SK-N-SH (cell line): ENCODE measurements around the gene KARS1. TPM values are rescaled to one million over a fixed set of nuclear protein-coding genes. Genes with fewer than 3 reads are reported as not detected.

Experiments
- CTCF ChIA-PET: fragments of 300-600, 350-600 bp; formaldehyde crosslinking; extraction: SDS; loops from one replicate; lab custom pipeline; 2021; lab: Yijun Ruan, JAX
- POLR2A ChIA-PET: fragments of 350-600 bp; sonication (Branson Sonifier 250); formaldehyde crosslinking; extraction: SDS; loops from one replicate; lab custom pipeline; 2020; ENCODE audit warnings: antibody characterized with exemption, inconsistent platforms; lab: Yijun Ruan, JAX
- DNase-seq: peaks from one replicate; pipeline ENCODE4 v3.0.0; 2012
- H2AFZ ChIP-seq: fragments of 200-600 bp; sonication (generic); 2 replicates; pipeline ENCODE4 v1.8.1; 2016; ENCODE audit warnings: antibody characterized with exemption, mild to moderate bottlenecking, low read depth
- H3F3A ChIP-seq: fragments of 200-600 bp; sonication (generic); replicated peaks from 2 replicates; pipeline ENCODE3; 2016; ENCODE audit warnings: antibody characterized with exemption, mild to moderate bottlenecking; ENCODE audit not compliant: insufficient read depth
- H3K27ac ChIP-seq, 2 experiments: fragments of 200-500 bp in 1 of 2; fragments of 200-600 bp in 1 of 2; sonication (Bioruptor generic) in 1 of 2; sonication (generic), shearing (Covaris generic) in 1 of 2; 2 replicates each; pipeline versions ENCODE4 v1.5.1 to v1.6.1; 2014 to 2016; ENCODE audit warnings: low read depth in 2 of 2, inconsistent platforms in 1 of 2, low read length in 1 of 2, mild to moderate bottlenecking in 1 of 2, mixed read lengths in 1 of 2
- H3K27me3 ChIP-seq: fragments of 200-600 bp; sonication (generic), shearing (Covaris generic); 2 replicates; pipeline ENCODE4 v1.6.1; 2016; ENCODE audit warnings: mixed run types; ENCODE audit not compliant: insufficient read depth
- H3K36me3 ChIP-seq, 2 experiments: fragments of 200-500 bp in 1 of 2; fragments of 200-600 bp in 1 of 2; sonication (Bioruptor generic) in 1 of 2; sonication (generic) in 1 of 2; replicated peaks in 1 of 2; 2 replicates each; pipeline versions ENCODE3 to v1.5.1; 2014 to 2016; ENCODE audit warnings: low read length in 1 of 2, mild to moderate bottlenecking in 1 of 2; ENCODE audit not compliant: insufficient read depth in 2 of 2, control insufficient read depth in 1 of 2
- H3K4me1 ChIP-seq, 2 experiments: fragments of 200-500 bp in 1 of 2; fragments of 200-600 bp in 1 of 2; sonication (Bioruptor generic) in 1 of 2; sonication (generic), shearing (Covaris generic) in 1 of 2; 2 replicates each; pipeline versions ENCODE4 v1.5.1 to v1.6.1; 2014 to 2016; ENCODE audit warnings: low read depth in 1 of 2, low read length in 1 of 2, mixed run types in 1 of 2; ENCODE audit not compliant: insufficient read depth in 2 of 2, control insufficient read depth in 1 of 2
- H3K4me2 ChIP-seq: fragments of 200-600 bp; sonication (generic), shearing (Covaris generic); 2 replicates; pipeline ENCODE4 v1.6.1; 2017; ENCODE audit warnings: mixed run types
- H3K4me3 ChIP-seq, 2 experiments: fragments of 200-500 bp in 1 of 2; fragments of 200-600 bp in 1 of 2; sonication (Bioruptor generic) in 1 of 2; sonication (generic), shearing (Covaris generic) in 1 of 2; 2 replicates each; pipeline versions ENCODE4 v1.5.1 to v1.8.1; 2014 to 2016; ENCODE audit warnings: low read depth in 2 of 2, inconsistent platforms in 1 of 2, low read length in 1 of 2, mild to moderate bottlenecking in 1 of 2, mixed read lengths in 1 of 2, moderate library complexity in 1 of 2
- H3K79me2 ChIP-seq: fragments of 200-600 bp; sonication (generic); 2 replicates; pipeline ENCODE4 v1.8.1; 2017; ENCODE audit warnings: mild to moderate bottlenecking; ENCODE audit not compliant: insufficient read depth
- H3K9ac ChIP-seq: fragments of 200-600 bp; sonication (generic); 2 replicates; pipeline ENCODE4 v1.6.1; 2017; ENCODE audit warnings: mixed run types
- H3K9me2 ChIP-seq: fragments of 200-600 bp; sonication (generic); 2 replicates; pipeline ENCODE4 v1.6.1; 2017; ENCODE audit warnings: mixed run types
- H3K9me3 ChIP-seq: fragments of 200-600 bp; sonication (generic); 2 replicates; pipeline ENCODE4 v1.6.1; 2017; ENCODE audit warnings: mixed run types, mild to moderate bottlenecking, moderate library complexity
- H4K20me1 ChIP-seq: fragments of 200-600 bp; sonication (generic); 2 replicates; pipeline ENCODE4 v1.6.1; 2017; ENCODE audit warnings: mild to moderate bottlenecking, mixed run types; ENCODE audit not compliant: insufficient read depth
- CHD2 ChIP-seq: fragments of 150-350 bp; IDR thresholded peaks from 2 replicates; pipeline ENCODE4 v1.6.1; 2018; ENCODE audit warnings: low read length; ENCODE audit not compliant: partially characterized antibody
- ELF1 ChIP-seq: IDR thresholded peaks from 2 replicates; pipeline ENCODE4 v1.4.0; 2012
- EP300 ChIP-seq, 2 experiments: IDR thresholded peaks; 2 replicates each; pipeline versions ENCODE4 v1.4.0 to v1.6.1; 2012; ENCODE audit warnings: borderline replicate concordance in 1 of 2, low read depth in 1 of 2, low read length in 1 of 2
- EZH2phosphoT487 ChIP-seq: fragments of 200-600 bp; sonication (generic); IDR thresholded peaks from 2 replicates; pipeline ENCODE4 v1.6.1; 2017; ENCODE audit warnings: low read depth, mixed run types, mild to moderate bottlenecking, antibody characterized with exemption, moderate library complexity, borderline replicate concordance
- FOXJ3 ChIP-seq: sonication (generic); formaldehyde crosslinking; IDR thresholded peaks from 2 replicates; pipeline ENCODE4 v1.5.1; 2020; ENCODE audit warnings: mild to moderate bottlenecking, missing genetic modification reagents
- GABPA ChIP-seq: IDR thresholded peaks from 2 replicates; pipeline ENCODE4 v1.4.0; 2012; ENCODE audit warnings: low read depth, mild to moderate bottlenecking
- MAX ChIP-seq: IDR thresholded peaks from 2 replicates; pipeline ENCODE4 v1.4.0; 2012; ENCODE audit warnings: low read depth
- MEF2A ChIP-seq: IDR thresholded peaks from 2 replicates; pipeline ENCODE4 v1.4.0; 2012; ENCODE audit warnings: low read depth, borderline replicate concordance
- MXI1 ChIP-seq: IDR thresholded peaks from 2 replicates; pipeline ENCODE4 v1.6.1; 2012; ENCODE audit warnings: mild to moderate bottlenecking, low read depth, low read length, improper control_type of control experiment
- NFIC ChIP-seq: IDR thresholded peaks from 2 replicates; pipeline ENCODE4 v1.4.0; 2012; ENCODE audit warnings: borderline replicate concordance
- NRF1 ChIP-seq: IDR thresholded peaks from 2 replicates; pipeline ENCODE4 v1.6.1; 2012; ENCODE audit warnings: low read depth, mild to moderate bottlenecking, low read length
- PBX3 ChIP-seq: IDR thresholded peaks from 2 replicates; pipeline ENCODE4; 2012
- RXRA ChIP-seq: IDR thresholded peaks from 2 replicates; pipeline ENCODE4 v1.4.0; 2012; ENCODE audit warnings: low read depth, mild to moderate bottlenecking, borderline replicate concordance
- TEAD4 ChIP-seq: IDR thresholded peaks from 2 replicates; pipeline ENCODE4 v1.4.0; 2012; ENCODE audit warnings: mild to moderate bottlenecking, borderline replicate concordance; ENCODE audit not compliant: insufficient read depth
- USF1 ChIP-seq: IDR thresholded peaks from 2 replicates; pipeline ENCODE4 v1.4.0; 2012; ENCODE audit warnings: low read depth, borderline replicate concordance
- USF2 ChIP-seq: fragments of 150-350 bp; IDR thresholded peaks from 2 replicates; pipeline ENCODE4 v1.6.1; 2017; ENCODE audit warnings: antibody characterized with exemption, low read length, low read depth, borderline replicate concordance
- ZBTB33 ChIP-seq: IDR thresholded peaks from 2 replicates; pipeline ENCODE4 v1.4.0; 2012; ENCODE audit warnings: low read depth, borderline replicate concordance
- polyA plus RNA-seq, 3 experiments: library from polyadenylated mRNA; depleted of rRNA; stranded (reverse); fragments of >200 nt; gene quantifications; 2 replicates each; pipeline ENCODE4 v1.2.3, GENCODE V29; 2012

KARS1 gene
- polyA plus RNA-seq, 1 of the 3 experiments (the other 2 are of a cell fraction) = 134 TPM

- DNase-seq = no peak
- Histone ChIP-seq H3K4me1 (no peaks in the 10 kb centered on the region), H3K9ac (no peak overlapping the region), H2AFZ (no peak overlapping the region), H3K79me2 (no peaks in the 10 kb centered on the region), H3K27me3 (no peaks in the 10 kb centered on the region), H4K20me1 (no peaks in the 10 kb centered on the region), H3K9me3 (no peaks in the 10 kb centered on the region), H3F3A (no peaks in the 10 kb centered on the region), H3K4me3 (no peak overlapping the region), H3K36me3 (no peaks in the 10 kb centered on the region), H3K27ac (no peak overlapping the region), H3K4me2 (no peak overlapping the region), H3K9me2 (no peaks in the 10 kb centered on the region)
- ChIA-PET CTCF (no interaction called here), POLR2A (no interaction called here)
- TF ChIP-seq MAX = no peak
- TF ChIP-seq RXRA = no peak
- no peak for TF ChIP-seq GABPA
- TF ChIP-seq EZH2phosphoT487 = no peak
- TF ChIP-seq ELF1 = no peak
- TF ChIP-seq USF2 = no peak
- no peak for TF ChIP-seq CHD2
- TF ChIP-seq USF1 = no peak
- TF ChIP-seq FOXJ3 (CRISPR knock-in tag) = no peak
- no peak for TF ChIP-seq NFIC
- no peak for TF ChIP-seq MXI1
- no peak for TF ChIP-seq PBX3
- TF ChIP-seq NRF1 = no peak
- TF ChIP-seq TEAD4 = no peak
- no peak for TF ChIP-seq EP300 (IDR thresholded peaks at IDR 0.05; ENCODE audit: borderline replicate concordance in 1 of 2, low read depth in 1 of 2, low read length in 1 of 2)
- no peak for TF ChIP-seq ZBTB33
- TF ChIP-seq MEF2A = no peak
Measured at GRCh38 chr16:75667503-75667902, 20.0 kb upstream of the KARS1 start.
